Measurements from ENCODE around the gene PWWP2A.
"Not testable (repeated sequence)": the region's sequence is repeated elsewhere in the genome, so short reads cannot be mapped to it uniquely, and the experiment has no call there.

The PWWP2A gene

GRCh38 chr5:160071916-160072315 is 47.3 kb downstream of the PWWP2A start:
- no peak for DNase-seq (ENCODE audit: low spot score)

DNA sequence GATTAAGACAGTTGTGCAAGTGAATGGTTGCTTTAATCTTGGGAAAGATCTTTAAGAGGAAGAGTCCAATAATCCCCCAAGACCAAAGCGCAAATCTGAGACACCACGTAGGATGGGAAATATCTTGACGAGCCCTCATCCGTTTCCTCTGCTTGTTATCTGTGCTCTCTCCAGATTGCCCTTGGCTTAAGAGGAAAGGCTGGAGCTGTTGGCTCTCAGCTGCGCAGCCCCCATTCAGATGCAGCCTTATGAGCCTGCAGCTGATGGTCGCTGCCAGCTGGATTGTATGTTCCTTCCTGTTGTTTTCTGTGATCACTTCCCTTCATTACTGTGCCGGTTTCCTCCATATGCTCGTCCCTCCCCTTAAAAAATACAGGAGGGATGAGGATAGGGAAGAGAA is 47.7 kb downstream of the PWWP2A start:
- DNase-seq (ENCODE audit: low spot score), result no peak

DNA sequence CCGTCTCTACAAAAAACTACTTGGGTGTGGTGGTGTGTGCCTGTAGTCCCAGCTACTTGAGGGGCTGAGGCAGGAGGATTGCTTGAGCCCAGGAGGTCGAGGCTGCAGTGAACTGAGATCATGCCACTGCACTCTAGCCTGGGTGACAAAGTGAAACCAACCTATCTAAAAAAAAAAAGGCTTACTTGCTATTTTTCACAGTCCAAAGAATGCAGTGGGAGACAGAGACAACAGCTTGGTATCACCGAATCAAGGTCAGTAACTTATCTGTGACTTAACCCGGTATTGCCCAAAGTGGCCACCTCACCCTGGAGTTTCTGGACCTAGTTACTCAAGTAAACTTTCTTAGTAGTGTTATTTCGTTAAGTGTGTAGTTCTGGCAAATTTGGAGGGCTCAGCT is 50.1 kb downstream of the PWWP2A start:
- not testable (repeated sequence) for DNase-seq (ENCODE audit: low spot score)

DNA sequence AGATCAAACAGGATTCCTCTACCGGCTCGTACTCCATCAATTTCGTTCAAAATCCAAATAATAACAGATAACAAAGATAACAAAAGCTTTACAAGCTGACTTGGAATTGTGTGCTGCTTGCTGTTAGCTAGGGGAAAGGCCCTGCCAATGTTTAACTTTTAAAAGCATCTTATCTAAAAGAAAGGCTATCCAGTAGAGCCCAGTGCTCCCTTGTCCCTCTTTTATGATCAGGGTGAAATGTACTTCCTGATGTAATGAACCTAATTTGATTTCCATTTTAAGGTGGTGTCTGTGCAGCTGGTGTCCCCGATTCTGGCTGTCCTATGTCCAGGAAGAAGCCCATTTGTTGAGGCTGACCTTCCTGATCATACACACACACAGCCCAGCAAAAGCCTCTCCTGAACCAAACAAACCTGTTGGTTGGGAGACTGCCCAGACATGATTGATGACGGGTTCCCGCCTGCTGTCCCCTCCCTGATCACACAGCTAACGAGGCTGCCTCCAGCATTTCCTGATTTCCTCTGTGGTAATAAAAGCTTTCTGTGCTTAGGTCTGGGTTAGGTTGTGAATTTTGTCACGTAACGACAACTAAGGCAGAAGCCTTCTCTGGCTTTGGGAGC is 54.1 kb downstream of the PWWP2A start:
- no peak for DNase-seq (ENCODE audit: low spot score)

GRCh38 chr5:160064417-160064810 is 54.8 kb downstream of the PWWP2A start:
- no peak for DNase-seq (ENCODE audit: low spot score)

DNA sequence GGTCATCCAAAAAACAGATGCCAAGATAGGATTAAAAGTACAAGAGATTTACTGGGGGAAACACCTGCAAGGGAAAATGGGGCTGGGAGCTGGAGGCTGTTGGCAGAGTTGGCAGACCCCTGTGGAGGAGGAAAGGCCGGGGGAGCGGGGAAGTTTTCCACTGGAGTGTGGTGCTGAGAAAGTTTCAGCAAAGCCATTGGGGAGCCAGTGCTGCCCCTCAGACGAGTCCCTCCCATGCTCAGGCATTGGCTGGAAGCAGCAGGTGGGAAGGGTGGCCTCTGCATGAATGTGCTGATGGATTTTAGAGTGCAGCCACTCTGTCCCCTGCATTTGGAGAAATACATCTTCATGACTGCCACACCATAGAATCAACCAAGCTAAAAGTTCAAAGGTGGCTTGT is 57.5 kb downstream of the PWWP2A start:
- no peak for DNase-seq (ENCODE audit: low spot score)

- DNase-seq (ENCODE audit: low spot score), result no peak
These were observed 59.2 kb downstream of the PWWP2A start for GRCh38 chr5:160060001-160060400.

GRCh38 chr5:160057256-160057655 is 62.0 kb downstream of the PWWP2A start:
- no peak for DNase-seq (ENCODE audit: low spot score)

GRCh38 chr5:160054831-160055230 is 64.4 kb downstream of the PWWP2A start:
- DNase-seq (ENCODE audit: low spot score), result peak; percentile 35

DNA sequence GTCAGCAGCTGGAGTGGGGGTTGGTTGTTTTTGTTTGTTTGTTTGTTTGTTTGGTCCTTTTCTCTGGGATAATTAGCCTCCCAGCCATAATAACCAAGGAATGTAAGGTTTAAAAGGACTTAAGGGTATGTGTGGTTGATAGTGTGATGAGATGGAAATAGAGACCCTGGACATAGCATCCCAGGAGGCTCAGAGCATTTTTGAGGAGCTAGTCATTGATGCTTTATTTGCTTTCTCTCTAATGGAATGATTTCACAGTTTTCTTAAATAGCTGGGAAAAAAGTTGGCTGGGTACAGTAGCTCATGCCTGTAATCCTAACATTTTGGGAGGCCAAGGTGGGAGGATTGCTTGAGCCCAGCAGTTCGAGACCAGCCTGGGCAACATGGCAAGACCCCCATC is 65.2 kb downstream of the PWWP2A start:
- no peak for DNase-seq (ENCODE audit: low spot score)

- DNase-seq (ENCODE audit: low spot score), result no peak
These were observed 70.2 kb downstream of the PWWP2A start for GRCh38 chr5:160049099-160049498.

- DNase-seq (ENCODE audit: low spot score), result no peak
These were observed 71.1 kb downstream of the PWWP2A start for GRCh38 chr5:160048131-160048530.

DNA sequence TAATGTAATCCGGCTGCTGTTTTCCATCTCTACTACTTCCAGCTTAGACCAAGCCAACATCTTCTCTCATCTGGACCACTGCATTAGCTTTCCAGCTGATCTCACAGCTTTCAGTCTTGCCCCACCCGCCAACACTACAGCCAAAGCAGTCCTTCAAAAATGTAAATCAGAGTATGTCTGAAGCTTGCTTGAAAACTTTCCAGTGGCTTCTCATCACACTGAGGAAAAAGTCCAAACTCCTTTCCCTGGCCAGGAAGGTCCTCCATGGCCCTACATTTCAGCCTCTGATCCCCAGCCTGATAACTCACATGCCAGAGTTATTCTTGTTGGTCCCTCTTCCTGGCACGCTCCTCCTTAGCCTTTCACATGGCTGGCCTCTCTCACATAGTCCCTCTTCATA is 71.8 kb downstream of the PWWP2A start:
- DNase-seq (ENCODE audit: low spot score), result no peak

DNA sequence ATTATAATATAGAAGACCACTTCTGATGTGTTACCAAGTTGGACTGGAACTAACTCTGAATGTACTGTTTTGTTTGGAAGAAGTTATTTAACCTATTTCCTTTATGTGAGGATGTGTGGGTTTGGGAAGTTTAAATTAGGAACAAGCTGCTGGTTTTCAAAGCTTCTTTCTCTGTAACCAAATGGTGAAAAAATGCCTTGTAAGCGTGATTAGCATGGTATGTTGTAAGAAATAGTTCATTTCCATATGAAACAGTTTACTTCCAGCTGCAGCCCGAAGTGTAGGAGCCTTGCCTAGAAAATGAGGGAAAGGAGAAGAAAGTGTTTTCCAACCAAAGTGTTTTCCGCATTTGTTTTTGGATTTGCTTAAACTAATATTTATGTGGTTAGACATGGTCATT is 74.3 kb downstream of the PWWP2A start:
- no peak for DNase-seq (ENCODE audit: low spot score)

DNA sequence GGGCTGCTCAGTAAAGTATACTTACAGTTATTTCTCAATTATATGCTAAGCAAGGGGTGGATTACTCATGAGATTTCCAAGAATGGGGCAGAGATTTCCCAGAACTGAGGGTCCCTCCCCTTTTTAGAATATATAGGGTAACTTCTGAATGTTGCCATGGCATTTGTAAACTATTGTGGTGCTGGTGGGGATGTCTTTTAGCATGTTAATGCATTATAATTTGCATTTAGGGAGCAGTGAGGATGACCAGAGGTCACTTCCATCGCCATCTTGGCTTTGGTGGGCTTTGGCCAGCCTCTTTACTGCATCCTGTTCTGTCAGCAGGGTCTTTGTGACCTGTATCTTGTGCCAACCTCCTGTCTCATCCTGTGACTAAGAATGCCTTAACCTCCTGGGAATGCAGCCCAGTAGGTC is 74.9 kb downstream of the PWWP2A start:
- DNase-seq (ENCODE audit: low spot score), result no peak

DNA sequence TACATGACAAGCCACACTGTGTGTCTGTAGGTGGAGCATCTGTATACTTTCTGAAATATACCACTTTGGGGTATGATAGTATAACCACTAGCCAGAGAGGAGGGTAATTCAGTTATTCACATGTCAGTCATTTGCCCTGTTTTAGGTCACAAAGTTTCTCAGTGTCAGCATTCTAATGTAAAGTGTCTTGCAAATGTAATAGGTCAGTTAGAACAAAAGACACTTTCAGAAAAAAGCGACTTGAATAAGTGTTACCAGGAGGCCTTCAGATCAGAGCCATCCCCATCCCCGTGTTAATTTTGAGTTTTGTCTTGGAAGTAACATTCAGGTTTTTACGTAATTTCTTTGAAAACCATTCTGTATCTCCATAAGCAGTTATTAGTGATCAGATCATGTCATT is 76.6 kb downstream of the PWWP2A start:
- DNase-seq (ENCODE audit: low spot score), result no peak

Data from RKO (cell line).